Umbilical cord (tissue), 2 donors: ENCODE data around the gene C1orf52. TPM values are rescaled to one million over a fixed set of nuclear protein-coding genes. Genes with fewer than 3 reads are reported as not detected.
"Not testable (repeated sequence)": the region's sequence is repeated elsewhere in the genome, so short reads cannot be mapped to it uniquely, and the experiment has no call there.

Experiments used
- DNase-seq: peaks from one replicate; pipeline ENCODE4 v3.0.0-alpha.2; 2015; ENCODE audit warnings: low spot score
- total RNA-seq: library from RNA; depleted of rRNA; stranded (reverse); fragments of >200 nt; gene quantifications from one replicate; pipeline ENCODE4 v1.2.3, GENCODE V29; 2014; ENCODE audit warnings: low replicate concordance; ENCODE audit not compliant: insufficient read depth

C1orf52 gene
- total RNA-seq, 1 donor from 2014 or later: 22.9 TPM

- DNase-seq: peak; percentile 73
Observed at GRCh38 chr1:85278853-85279314, 19.4 kb upstream of the C1orf52 start.

DNA sequence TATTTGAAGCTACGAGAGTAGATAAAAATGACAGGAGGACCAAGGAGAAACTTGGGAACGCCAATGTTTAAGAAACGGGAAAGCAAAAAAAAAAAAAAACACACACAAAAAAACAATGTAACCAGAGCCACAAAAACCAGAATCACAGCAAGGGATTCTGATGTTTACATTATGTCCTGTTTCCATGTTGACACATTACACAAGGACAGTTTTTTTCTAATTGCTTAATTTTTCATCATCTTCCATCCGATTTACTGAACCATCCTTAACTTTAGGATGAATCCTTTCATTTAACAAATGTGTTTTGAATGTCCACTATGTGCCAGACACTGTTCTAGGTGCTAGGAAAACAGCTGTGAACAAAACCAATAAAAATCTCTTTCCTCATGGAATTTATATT, 18.3 kb upstream of the C1orf52 start:
- DNase-seq: no peak

- peak; percentile 12 for DNase-seq
Observed at GRCh38 chr1:85276978-85277639, 17.6 kb upstream of the C1orf52 start.

- DNase-seq: peak; percentile 99
Observed at GRCh38 chr1:85276215-85276977, 16.9 kb upstream of the C1orf52 start, which contains the start of gene BCL10. BCL10 (minus strand) TSS chr1:85276632; CDS start chr1:85276352, 280 bp downstream.

- no peak for DNase-seq
Observed at GRCh38 chr1:85275701-85276214, 16.3 kb upstream of the C1orf52 start.

DNA sequence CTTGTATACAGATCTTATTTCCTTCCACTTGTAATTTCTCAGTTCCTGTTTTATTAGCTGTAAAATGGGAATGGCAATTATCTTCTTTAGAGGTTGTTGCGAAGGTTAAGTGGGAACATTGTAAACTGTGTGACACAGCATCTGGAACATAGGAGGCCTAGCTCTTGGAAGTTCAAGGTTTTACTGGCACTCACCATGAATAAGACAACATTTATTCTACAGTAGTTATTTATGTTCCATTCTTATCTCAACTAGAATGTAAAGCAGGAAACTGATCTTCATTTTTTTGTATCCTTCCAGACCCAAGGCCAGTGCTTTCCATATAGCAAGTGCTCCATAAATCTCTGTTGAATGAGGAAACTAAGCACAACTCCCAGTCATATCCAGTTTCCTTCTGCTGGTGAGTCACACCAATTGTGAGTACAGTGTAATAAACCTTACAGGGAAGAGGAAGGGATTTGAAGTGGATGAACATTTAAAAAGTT, 15.5 kb upstream of the C1orf52 start:
- DNase-seq: peak; percentile 64

- DNase-seq: no peak
Observed at GRCh38 chr1:85273397-85273796, 13.9 kb upstream of the C1orf52 start.

GRCh38 chr1:85268801-85269585, 9.5 kb upstream of the C1orf52 start:
- DNase-seq: no peak

GRCh38 chr1:85267313-85267712, 7.9 kb upstream of the C1orf52 start:
- DNase-seq: no peak

DNA sequence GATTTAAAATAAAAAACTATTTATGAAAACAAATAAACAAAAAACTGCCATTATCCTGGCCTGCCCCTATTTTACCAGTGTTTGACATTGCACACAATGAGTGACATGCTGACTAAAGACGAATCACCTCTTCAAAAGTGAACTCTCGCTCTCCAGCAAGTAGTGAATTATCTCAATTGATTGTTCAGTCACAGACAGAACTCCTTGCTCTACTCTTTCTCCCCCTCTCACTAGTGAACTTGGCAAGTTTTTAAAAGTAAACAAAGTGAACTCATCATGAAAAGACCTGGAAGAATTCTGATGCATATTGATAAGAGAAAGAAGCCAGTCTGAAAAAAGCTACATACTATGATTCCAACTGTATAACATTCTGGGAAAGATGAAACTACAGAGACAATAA, 4.7 kb upstream of the C1orf52 start:
- DNase-seq: no peak

- DNase-seq: no peak
Observed at GRCh38 chr1:85262985-85263384, 3.5 kb upstream of the C1orf52 start.

DNA sequence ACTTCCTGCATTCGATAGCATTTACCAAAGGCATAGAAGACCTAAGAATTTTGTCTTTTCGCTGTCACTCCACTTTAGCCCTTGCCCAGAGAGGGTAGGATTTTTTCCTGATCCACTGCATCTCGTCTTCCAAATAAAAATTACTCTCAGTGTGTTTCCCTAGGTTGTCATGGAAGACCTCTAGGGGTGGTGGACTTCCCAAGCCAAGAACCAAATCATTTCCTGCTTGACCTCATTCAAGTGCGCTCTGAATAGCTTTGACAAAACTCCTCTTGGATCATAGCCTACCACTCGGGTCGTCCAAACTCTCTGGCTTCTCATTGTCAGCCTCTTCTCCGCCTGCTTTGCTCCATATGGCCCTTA, 431 bp upstream of the C1orf52 start:
- DNase-seq: no peak

DNA sequence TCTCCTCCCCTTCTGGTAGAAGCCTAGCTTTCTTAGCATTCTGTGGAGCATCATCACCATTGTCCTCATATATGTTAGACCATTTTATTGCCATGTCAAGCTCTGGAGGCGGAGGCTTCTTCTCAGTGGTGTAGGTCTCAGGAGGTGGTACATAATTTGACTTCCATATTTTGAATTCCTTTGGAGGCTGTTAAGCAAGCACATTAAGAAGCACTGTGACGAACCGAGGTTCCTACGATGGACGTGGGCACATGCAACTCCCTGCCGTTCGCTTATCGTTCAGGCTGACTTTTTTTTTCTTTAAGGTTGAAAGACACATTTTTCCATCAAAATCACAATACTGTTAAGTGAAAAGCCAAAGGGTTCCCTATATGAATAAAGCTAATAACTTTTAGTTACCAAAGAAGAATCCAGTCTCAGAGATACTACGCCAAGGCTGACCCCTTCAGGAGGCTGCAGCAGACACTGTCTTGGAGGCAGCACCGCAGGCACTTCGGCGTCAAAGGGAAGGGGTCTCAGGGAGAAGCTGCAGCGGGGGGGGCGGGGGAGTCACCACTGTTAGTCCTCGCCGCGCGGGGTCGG, 835 bp downstream of the C1orf52 start:
- DNase-seq: no peak

- DNase-seq: not testable (repeated sequence)
Observed at GRCh38 chr1:85249042-85249441, 10.4 kb downstream of the C1orf52 start.

DNA sequence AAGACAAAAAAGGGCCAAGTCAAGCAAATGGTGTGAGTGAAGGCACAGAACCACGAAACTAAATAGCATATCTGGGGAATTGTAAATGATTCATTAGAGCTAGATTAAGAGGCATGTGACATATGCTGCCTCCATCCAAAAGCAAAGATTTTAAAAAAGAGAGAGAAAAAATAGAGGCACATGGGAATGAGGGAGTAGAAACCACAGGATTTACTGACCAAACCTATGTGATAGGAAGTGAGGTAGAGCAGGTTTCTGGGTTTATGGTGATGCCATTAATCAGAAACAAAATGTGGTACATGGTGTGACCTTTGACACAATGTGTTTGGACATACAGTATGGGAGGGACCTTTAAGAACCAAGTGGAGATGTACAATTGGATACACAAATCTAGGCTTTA, 13.6 kb downstream of the C1orf52 start:
- DNase-seq: no peak

DNA sequence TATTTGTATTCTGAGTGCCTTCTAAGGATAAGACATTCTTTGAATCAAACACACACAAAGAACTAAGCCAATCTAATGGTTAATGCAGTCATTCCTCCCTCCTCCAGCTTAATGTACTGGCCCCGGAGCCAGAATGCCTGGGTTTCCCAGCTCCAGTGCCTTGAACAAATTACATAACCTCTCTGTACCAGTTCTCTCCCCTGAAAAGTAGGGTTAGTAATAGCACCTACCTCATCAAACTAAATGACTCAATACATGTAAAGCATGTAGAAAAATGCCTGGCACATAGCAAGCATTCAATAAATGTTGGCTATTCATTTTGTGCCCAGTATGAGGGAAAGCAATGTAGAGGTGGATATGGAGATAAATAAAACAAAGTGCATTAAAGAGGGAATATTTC, 14.0 kb downstream of the C1orf52 start:
- DNase-seq: no peak

DNA sequence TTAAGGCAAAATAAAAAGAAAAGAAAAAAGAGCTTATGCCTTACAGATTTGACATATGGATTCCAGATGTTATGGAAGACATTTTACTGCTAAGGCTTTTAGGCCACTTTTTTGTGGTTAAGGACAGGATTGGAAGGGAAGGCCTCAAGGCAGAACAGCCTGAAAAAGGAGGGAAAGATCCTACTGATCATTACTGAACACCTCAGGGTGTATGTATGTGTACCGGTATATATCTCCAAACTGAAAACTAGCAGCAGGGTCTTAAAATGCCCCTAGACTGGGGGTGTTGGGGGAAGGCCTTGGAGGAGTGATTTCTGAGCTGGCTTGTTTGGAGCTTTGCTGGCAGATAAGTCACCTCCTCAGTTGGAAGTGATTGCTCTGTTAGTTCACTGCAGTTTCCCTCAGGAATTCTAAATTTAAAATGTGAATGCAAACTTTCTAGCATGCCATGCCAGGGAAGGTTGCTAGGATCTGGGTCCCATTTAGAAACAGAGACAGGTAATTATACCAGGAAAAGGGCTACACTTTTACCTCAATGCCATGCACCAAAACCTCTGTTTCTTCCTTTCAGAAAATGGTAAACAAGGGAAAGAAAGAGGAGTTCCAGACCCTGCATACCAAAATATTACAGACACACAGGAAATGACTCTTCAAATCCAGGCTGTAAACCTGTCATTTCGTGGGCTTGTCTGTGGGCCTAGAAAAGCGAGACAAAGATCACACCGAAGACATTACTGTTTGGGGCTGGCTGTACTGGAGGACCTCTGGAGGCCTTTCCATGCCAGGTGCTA, 15.0 kb downstream of the C1orf52 start:
- peak; percentile 80 for DNase-seq

GRCh38 chr1:85243372-85243771, 16.1 kb downstream of the C1orf52 start:
- peak; percentile 44 for DNase-seq

DNA sequence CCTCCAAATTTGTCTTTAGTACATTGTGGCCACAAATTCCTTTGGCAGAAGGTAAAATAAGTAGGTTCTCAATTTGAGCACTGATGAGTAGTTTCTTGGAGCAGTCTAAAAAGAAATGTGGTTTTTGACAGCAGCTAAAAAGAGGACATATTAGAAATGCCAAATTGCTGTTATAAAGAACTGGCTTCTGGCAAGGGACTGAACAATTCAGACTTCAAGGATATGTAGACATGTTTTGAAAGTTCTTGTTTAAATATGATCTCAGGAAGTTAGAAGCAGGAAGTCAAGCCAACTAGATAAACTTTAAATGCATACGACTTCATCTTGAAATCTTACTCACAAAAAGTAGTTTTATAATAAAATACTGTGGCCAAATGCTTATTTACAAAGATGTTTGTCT, 18.8 kb downstream of the C1orf52 start:
- DNase-seq: peak; percentile 16

GRCh38 chr1:85240174-85240601, 19.3 kb downstream of the C1orf52 start:
- DNase-seq: no peak

DNA sequence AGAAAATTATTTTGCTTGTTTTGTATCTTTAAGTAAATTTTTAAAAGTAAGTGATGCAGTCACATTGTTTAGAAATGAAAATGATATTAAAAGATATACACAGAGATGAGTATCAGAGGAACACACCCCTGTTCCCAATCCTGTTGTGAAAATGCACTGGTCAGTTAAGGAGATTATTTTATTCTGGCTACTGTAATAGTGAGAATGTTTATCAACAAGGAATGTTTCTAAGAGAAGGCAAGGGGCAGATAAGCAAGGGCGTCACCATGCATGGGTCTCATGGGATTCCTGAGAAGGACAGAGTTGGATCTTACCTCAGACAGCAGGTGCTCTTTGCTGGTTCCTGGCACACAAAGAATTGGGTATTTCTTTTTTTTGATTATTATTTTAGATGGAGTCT, 21.8 kb downstream of the C1orf52 start:
- no peak for DNase-seq
